ENCODE results near the gene SMIM23.

SMIM23 gene

DNA sequence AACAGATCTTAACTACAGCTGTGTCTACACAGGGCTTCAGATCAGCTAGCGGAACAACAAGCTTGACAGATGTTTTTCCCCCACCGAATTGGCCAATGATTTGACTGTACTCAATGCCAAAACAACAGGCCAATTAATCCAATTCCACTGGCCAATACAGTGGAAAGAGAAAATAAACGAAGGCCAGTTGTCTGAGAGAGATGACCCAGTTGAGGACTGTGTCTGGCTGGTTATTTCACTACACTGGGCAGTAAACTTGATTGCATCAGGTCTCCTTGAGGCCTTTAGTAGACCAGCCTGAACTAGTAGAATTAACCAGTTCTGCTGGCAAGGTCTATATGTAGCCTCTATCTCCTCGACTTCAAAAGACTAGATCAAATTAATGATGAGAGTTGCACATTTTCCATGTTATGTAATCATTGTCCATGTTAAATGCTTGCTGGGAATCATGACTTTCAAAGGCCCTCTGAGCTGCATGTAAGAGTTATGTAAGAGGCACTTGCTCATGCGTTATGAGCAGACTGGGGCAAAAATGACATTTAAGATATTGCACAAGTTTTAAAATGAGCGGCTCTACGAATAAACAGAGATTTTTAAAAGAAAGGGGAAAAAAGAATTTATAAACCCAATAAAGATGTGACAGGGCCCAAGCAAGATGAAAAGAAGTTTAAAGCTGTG, 28.3 kb downstream of the SMIM23 start:
- POLR2A ChIA-PET, result no interaction called here
- 100% methylated on average over 4 of the region's 7 CpGs for WGBS (ENCODE audit: insufficient coverage)

DNA sequence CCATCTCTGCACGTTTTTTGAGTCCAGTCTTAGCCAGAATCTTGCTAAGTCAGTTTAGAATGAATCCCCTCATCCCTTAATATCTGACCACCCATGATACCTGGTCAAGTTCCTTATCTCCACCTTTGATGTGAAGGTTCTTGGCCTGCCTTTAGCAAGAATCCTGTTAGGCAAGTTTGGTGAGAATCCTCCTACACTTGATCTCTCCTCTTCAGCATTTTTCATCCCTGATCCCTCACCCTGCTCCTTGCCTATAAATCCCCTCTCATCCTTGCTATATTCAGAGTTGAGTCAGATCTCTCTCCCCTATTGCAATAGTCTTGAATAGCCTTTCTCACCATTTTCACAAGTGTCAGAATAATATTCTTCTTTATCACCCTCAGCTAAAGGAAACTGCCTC, 31.0 kb downstream of the SMIM23 start:
- Histone ChIP-seq H3K27ac (ENCODE audit: insufficient read depth in 1 of 2, low read depth in 1 of 2, low read length in 2 of 2, poor library complexity in 1 of 2, severe bottlenecking in 2 of 2) (no peak overlapping the region), H3K4me3 (ENCODE audit: control insufficient read depth in 1 of 7, extremely low read depth in 1 of 7, insufficient read depth in 4 of 7, low read depth in 2 of 7, low read length in 6 of 7) (no peak overlapping the region), H3K9me3 (ENCODE audit: control extremely low read depth in 1 of 5, control insufficient read depth in 4 of 5, insufficient read depth in 2 of 5, low read depth in 1 of 5, low read length in 4 of 5) (peaks cover 0 to 13% (median 1%) of the 10 kb centered on the region in 5 experiments), H3K27me3 (replicated peaks in 2 of 5; ENCODE audit: control insufficient read depth in 4 of 5, insufficient read depth in 5 of 5, low read length in 4 of 5) (peaks cover 0 to 3% (median 0%) of the 10 kb centered on the region in 5 experiments), H3K36me3 (ENCODE audit: control insufficient read depth in 4 of 4, insufficient read depth in 4 of 4, low read length in 3 of 4) (no peaks in the 10 kb centered on the region), H3K4me1 (ENCODE audit: control extremely low read depth in 1 of 4, control insufficient read depth in 4 of 4, insufficient read depth in 4 of 4, low read length in 3 of 4) (no peaks in the 10 kb centered on the region)
- POLR2A ChIA-PET, result no interaction called here
- 100% methylated on average over 1 of the region's 1 CpG for WGBS (ENCODE audit: insufficient coverage)
- no peak for DNase-seq
- CTCF ChIA-PET, result no interaction called here

More for the DNA sequence above, 28.3 kb downstream of the SMIM23 start:
- H3K4me3 ChIP-seq (ENCODE audit: control insufficient read depth in 1 of 7, extremely low read depth in 1 of 7, insufficient read depth in 4 of 7, low read depth in 2 of 7, low read length in 6 of 7), result no peak overlapping the region
- H3K27me3 ChIP-seq (replicated peaks in 2 of 5; ENCODE audit: control insufficient read depth in 4 of 5, insufficient read depth in 5 of 5, low read length in 4 of 5), result peaks cover 0 to 3% (median 0%) of the 10 kb centered on the region in 5 experiments
- no peaks in the 10 kb centered on the region for H3K36me3 ChIP-seq (ENCODE audit: control insufficient read depth in 4 of 4, insufficient read depth in 4 of 4, low read length in 3 of 4)
- H3K9me3 ChIP-seq (ENCODE audit: control extremely low read depth in 1 of 5, control insufficient read depth in 4 of 5, insufficient read depth in 2 of 5, low read depth in 1 of 5, low read length in 4 of 5), result peaks cover 0 to 18% (median 4%) of the 10 kb centered on the region in 5 experiments
- CTCF ChIA-PET, result no interaction called here
- no peak overlapping the region for H3K27ac ChIP-seq (ENCODE audit: insufficient read depth in 1 of 2, low read depth in 1 of 2, low read length in 2 of 2, poor library complexity in 1 of 2, severe bottlenecking in 2 of 2)
- no peak for DNase-seq
- no peaks in the 10 kb centered on the region for H3K4me1 ChIP-seq (ENCODE audit: control extremely low read depth in 1 of 4, control insufficient read depth in 4 of 4, insufficient read depth in 4 of 4, low read length in 3 of 4)

DNA sequence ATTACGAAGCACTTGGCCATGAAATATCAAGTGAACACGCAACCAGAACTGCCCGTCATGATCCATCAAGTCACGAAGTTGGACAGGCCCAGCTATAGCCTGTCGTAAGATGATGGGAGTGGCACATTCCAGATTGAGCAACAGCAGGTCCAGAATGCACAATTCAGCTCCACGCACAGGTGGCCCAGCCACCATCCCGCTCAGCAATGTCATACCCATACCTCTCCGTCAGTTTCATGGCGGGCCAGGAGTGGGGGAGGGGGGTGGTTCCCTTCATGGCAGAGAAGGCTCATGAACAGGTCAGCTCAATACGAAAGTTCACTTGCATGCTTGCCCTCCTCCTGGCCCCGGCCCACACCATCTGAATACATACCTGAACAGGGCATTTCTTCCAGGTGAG, 34.9 kb downstream of the SMIM23 start:
- H3K9me3 ChIP-seq (ENCODE audit: control extremely low read depth in 1 of 5, control insufficient read depth in 4 of 5, insufficient read depth in 2 of 5, low read depth in 1 of 5, low read length in 4 of 5), result peaks cover 0 to 1% (median 0%) of the 10 kb centered on the region in 5 experiments
- 95% methylated on average over 8 of the region's 11 CpGs for WGBS (ENCODE audit: insufficient coverage)
- H3K4me3 ChIP-seq (ENCODE audit: control insufficient read depth in 1 of 7, extremely low read depth in 1 of 7, insufficient read depth in 4 of 7, low read depth in 2 of 7, low read length in 6 of 7), result no peak overlapping the region
- no peak for DNase-seq
- H3K4me1 ChIP-seq (ENCODE audit: control extremely low read depth in 1 of 4, control insufficient read depth in 4 of 4, insufficient read depth in 4 of 4, low read length in 3 of 4), result no peaks in the 10 kb centered on the region
- POLR2A ChIA-PET, result no interaction called here
- peaks cover 0 to 3% (median 0%) of the 10 kb centered on the region in 5 experiments for H3K27me3 ChIP-seq (replicated peaks in 2 of 5; ENCODE audit: control insufficient read depth in 4 of 5, insufficient read depth in 5 of 5, low read length in 4 of 5)
- H3K27ac ChIP-seq (ENCODE audit: insufficient read depth in 1 of 2, low read depth in 1 of 2, low read length in 2 of 2, poor library complexity in 1 of 2, severe bottlenecking in 2 of 2), result no peak overlapping the region
- H3K36me3 ChIP-seq (ENCODE audit: control insufficient read depth in 4 of 4, insufficient read depth in 4 of 4, low read length in 3 of 4), result no peaks in the 10 kb centered on the region
- CTCF ChIA-PET, result interaction anchor here (0.8 to 3.2 kb wide), 3 partner anchors 13 to 18 kb away, joined by 3 to 12 read pairs (median 5); no protein-coding TSS in a partner anchor

DNA sequence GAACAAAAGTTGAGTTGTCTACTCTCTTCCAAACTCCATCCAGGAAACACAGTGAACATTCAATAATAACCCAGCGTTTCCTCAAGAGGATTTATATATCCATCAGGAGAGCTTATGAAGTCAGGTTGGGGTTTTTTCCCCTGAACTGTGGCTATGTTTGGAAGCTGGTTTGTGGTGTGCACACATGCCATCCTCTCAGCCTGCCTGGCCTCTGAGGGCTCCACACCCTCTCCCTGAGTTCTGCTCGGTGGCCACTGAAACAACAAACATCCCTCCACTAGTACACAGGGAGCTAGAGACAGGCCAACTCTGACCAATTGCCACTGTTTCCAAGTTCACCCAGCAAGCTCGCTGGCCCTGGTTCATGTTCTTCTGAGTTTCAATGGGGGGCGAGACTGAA, 35.7 kb downstream of the SMIM23 start:
- POLR2A ChIA-PET, result no interaction called here
- H3K4me3 ChIP-seq (ENCODE audit: control insufficient read depth in 1 of 7, extremely low read depth in 1 of 7, insufficient read depth in 4 of 7, low read depth in 2 of 7, low read length in 6 of 7), result no peak overlapping the region
- no peak for DNase-seq
- peaks cover 0 to 1% (median 0%) of the 10 kb centered on the region in 5 experiments for H3K9me3 ChIP-seq (ENCODE audit: control extremely low read depth in 1 of 5, control insufficient read depth in 4 of 5, insufficient read depth in 2 of 5, low read depth in 1 of 5, low read length in 4 of 5)
- no peaks in the 10 kb centered on the region for H3K4me1 ChIP-seq (ENCODE audit: control extremely low read depth in 1 of 4, control insufficient read depth in 4 of 4, insufficient read depth in 4 of 4, low read length in 3 of 4)
- CTCF ChIA-PET, result interaction anchor here (2.0 to 3.2 kb wide), 2 partner anchors 12 to 17 kb away, joined by 5 to 12 read pairs; no protein-coding TSS in a partner anchor
- 97% methylated on average over 3 of the region's 4 CpGs for WGBS (ENCODE audit: insufficient coverage)
- H3K27me3 ChIP-seq (replicated peaks in 2 of 5; ENCODE audit: control insufficient read depth in 4 of 5, insufficient read depth in 5 of 5, low read length in 4 of 5), result peaks cover 0 to 3% (median 0%) of the 10 kb centered on the region in 5 experiments
- H3K27ac ChIP-seq (ENCODE audit: insufficient read depth in 1 of 2, low read depth in 1 of 2, low read length in 2 of 2, poor library complexity in 1 of 2, severe bottlenecking in 2 of 2), result no peak overlapping the region
- no peaks in the 10 kb centered on the region for H3K36me3 ChIP-seq (ENCODE audit: control insufficient read depth in 4 of 4, insufficient read depth in 4 of 4, low read length in 3 of 4)

- no peaks in the 10 kb centered on the region for H3K36me3 ChIP-seq (ENCODE audit: control insufficient read depth in 4 of 4, insufficient read depth in 4 of 4, low read length in 3 of 4)
- H3K9me3 ChIP-seq (ENCODE audit: control extremely low read depth in 1 of 5, control insufficient read depth in 4 of 5, insufficient read depth in 2 of 5, low read depth in 1 of 5, low read length in 4 of 5), result no peaks in the 10 kb centered on the region
- peaks cover 0 to 3% (median 0%) of the 10 kb centered on the region in 5 experiments for H3K27me3 ChIP-seq (replicated peaks in 2 of 5; ENCODE audit: control insufficient read depth in 4 of 5, insufficient read depth in 5 of 5, low read length in 4 of 5)
- ChIA-PET POLR2A (no interaction called here), CTCF (interaction anchor here (0.8 to 3.2 kb wide), 2 partner anchors 10 to 12 kb away, joined by 3 to 12 read pairs; no protein-coding TSS in a partner anchor)
- WGBS (ENCODE audit: insufficient coverage), result 89% methylated on average over 4 of the region's 5 CpGs
- H3K4me3 ChIP-seq (ENCODE audit: control insufficient read depth in 1 of 7, extremely low read depth in 1 of 7, insufficient read depth in 4 of 7, low read depth in 2 of 7, low read length in 6 of 7), result no peak overlapping the region
- DNase-seq, result no peak
- H3K27ac ChIP-seq (ENCODE audit: insufficient read depth in 1 of 2, low read depth in 1 of 2, low read length in 2 of 2, poor library complexity in 1 of 2, severe bottlenecking in 2 of 2), result no peak overlapping the region
- H3K4me1 ChIP-seq (ENCODE audit: control extremely low read depth in 1 of 4, control insufficient read depth in 4 of 4, insufficient read depth in 4 of 4, low read length in 3 of 4), result no peaks in the 10 kb centered on the region
Measured at GRCh38 chr5:171823269-171823668, 37.7 kb downstream of the SMIM23 start.

GRCh38 chr5:171825051-171825450, 39.4 kb downstream of the SMIM23 start:
- no peaks in the 10 kb centered on the region for H3K36me3 ChIP-seq (ENCODE audit: control insufficient read depth in 4 of 4, insufficient read depth in 4 of 4, low read length in 3 of 4)
- H3K9me3 ChIP-seq (ENCODE audit: control extremely low read depth in 1 of 5, control insufficient read depth in 4 of 5, insufficient read depth in 2 of 5, low read depth in 1 of 5, low read length in 4 of 5), result peaks cover 0 to 5% (median 0%) of the 10 kb centered on the region in 5 experiments
- no peaks in the 10 kb centered on the region for H3K27me3 ChIP-seq (replicated peaks in 2 of 5; ENCODE audit: control insufficient read depth in 4 of 5, insufficient read depth in 5 of 5, low read length in 4 of 5)
- ChIA-PET POLR2A (no interaction called here), CTCF (interaction anchor here (1.2 kb wide), 1 partner anchor 9 kb away, joined by 4 read pairs; no protein-coding TSS in a partner anchor)
- DNase-seq, result no peak
- no peak overlapping the region for H3K4me3 ChIP-seq (ENCODE audit: control insufficient read depth in 1 of 7, extremely low read depth in 1 of 7, insufficient read depth in 4 of 7, low read depth in 2 of 7, low read length in 6 of 7)
- WGBS (ENCODE audit: insufficient coverage), result 94% methylated on average over 3 of the region's 3 CpGs
- H3K4me1 ChIP-seq (ENCODE audit: control extremely low read depth in 1 of 4, control insufficient read depth in 4 of 4, insufficient read depth in 4 of 4, low read length in 3 of 4), result no peaks in the 10 kb centered on the region
- H3K27ac ChIP-seq (ENCODE audit: insufficient read depth in 1 of 2, low read depth in 1 of 2, low read length in 2 of 2, poor library complexity in 1 of 2, severe bottlenecking in 2 of 2), result no peak overlapping the region

- Histone ChIP-seq H3K9me3 (ENCODE audit: control extremely low read depth in 1 of 5, control insufficient read depth in 4 of 5, insufficient read depth in 2 of 5, low read depth in 1 of 5, low read length in 4 of 5) (peaks cover 0 to 5% (median 0%) of the 10 kb centered on the region in 5 experiments), H3K36me3 (ENCODE audit: control insufficient read depth in 4 of 4, insufficient read depth in 4 of 4, low read length in 3 of 4) (no peaks in the 10 kb centered on the region), H3K27me3 (replicated peaks in 2 of 5; ENCODE audit: control insufficient read depth in 4 of 5, insufficient read depth in 5 of 5, low read length in 4 of 5) (no peaks in the 10 kb centered on the region), H3K4me3 (ENCODE audit: control insufficient read depth in 1 of 7, extremely low read depth in 1 of 7, insufficient read depth in 4 of 7, low read depth in 2 of 7, low read length in 6 of 7) (no peak overlapping the region), H3K27ac (ENCODE audit: insufficient read depth in 1 of 2, low read depth in 1 of 2, low read length in 2 of 2, poor library complexity in 1 of 2, severe bottlenecking in 2 of 2) (no peak overlapping the region), H3K4me1 (ENCODE audit: control extremely low read depth in 1 of 4, control insufficient read depth in 4 of 4, insufficient read depth in 4 of 4, low read length in 3 of 4) (no peaks in the 10 kb centered on the region)
- POLR2A ChIA-PET, result no interaction called here
- DNase-seq, result no peak
- CTCF ChIA-PET, result interaction anchor here (1.2 kb wide), 1 partner anchor 8 kb away, joined by 4 read pairs; no protein-coding TSS in a partner anchor
- 93% methylated on average over 3 of the region's 5 CpGs for WGBS (ENCODE audit: insufficient coverage)
Measured at GRCh38 chr5:171826132-171826531, 40.5 kb downstream of the SMIM23 start.
